ENCODE measurements around the gene SAMD5. TPM values are rescaled to one million over a fixed set of nuclear protein-coding genes. Genes with fewer than 3 reads are reported as not detected.

SAMD5 gene
- total RNA-seq, 4 donors from 2014 or later, result 1.0 to 7.8 (median 3.7) TPM

DNA sequence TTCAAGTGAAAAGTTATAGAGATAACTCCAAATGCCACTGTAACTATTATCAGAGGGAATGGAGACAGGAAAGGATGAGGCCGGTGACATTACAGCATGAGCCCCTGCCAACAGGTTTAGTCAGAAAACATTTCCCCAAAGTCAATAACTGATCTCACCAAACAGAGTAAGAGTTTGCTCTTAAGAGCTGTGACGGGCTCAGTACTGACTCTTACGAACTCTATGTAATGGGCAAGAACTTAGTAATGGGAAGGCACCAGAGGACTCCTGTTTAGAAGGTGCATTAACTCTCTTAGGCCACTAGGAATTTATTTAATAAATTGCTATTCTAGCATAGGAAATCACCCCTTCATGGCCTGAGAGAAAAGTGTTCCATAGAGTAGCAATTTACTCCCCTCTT, 76.8 kb downstream of the SAMD5 start:
- 97% methylated on average over 3 of the region's 3 CpGs for WGBS
- Histone ChIP-seq H3K9me3 (no peaks in the 10 kb centered on the region), H3K27me3 (no peaks in the 10 kb centered on the region), H3K36me3 (no peaks in the 10 kb centered on the region), H3K27ac (no peak overlapping the region), H3K4me1 (no peaks in the 10 kb centered on the region), H3K4me3 (no peak overlapping the region)
- TF ChIP-seq, protein P1, sequence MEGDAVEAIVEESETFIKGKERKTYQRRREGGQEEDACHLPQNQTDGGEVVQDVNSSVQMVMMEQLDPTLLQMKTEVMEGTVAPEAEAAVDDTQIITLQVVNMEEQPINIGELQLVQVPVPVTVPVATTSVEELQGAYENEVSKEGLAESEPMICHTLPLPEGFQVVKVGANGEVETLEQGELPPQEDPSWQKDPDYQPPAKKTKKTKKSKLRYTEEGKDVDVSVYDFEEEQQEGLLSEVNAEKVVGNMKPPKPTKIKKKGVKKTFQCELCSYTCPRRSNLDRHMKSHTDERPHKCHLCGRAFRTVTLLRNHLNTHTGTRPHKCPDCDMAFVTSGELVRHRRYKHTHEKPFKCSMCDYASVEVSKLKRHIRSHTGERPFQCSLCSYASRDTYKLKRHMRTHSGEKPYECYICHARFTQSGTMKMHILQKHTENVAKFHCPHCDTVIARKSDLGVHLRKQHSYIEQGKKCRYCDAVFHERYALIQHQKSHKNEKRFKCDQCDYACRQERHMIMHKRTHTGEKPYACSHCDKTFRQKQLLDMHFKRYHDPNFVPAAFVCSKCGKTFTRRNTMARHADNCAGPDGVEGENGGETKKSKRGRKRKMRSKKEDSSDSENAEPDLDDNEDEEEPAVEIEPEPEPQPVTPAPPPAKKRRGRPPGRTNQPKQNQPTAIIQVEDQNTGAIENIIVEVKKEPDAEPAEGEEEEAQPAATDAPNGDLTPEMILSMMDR (IDR thresholded peaks at IDR 0.05), result no peak
- no peak for TF ChIP-seq POLR2A (IDR thresholded peaks at IDR 0.05)
- TF ChIP-seq POLR2AphosphoS5 (IDR thresholded peaks at IDR 0.05), result no peak
- no peak for TF ChIP-seq EP300 (IDR thresholded peaks at IDR 0.05)
- DNase-seq (ENCODE audit: low spot score in 2 of 2), result no peak

DNA sequence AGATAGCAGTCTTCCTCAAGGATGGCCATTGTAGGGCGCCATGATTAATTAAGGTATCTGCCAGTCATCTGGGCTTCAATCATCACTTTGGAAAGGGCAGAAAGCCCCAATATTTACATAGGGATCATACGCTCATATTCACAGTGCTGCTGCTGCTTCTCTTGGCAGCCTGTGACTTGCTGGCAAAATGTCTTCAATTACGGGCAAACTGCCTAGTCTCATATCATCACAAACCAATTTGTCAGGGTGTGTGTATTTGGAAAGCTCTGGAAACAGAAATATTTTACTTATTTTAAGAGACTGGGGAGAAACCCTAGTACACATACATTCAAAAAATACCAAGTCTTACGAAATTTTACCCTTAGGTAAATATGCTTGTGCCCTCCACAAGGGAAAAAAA, 77.6 kb downstream of the SAMD5 start:
- TF ChIP-seq POLR2A (IDR thresholded peaks at IDR 0.05) (no peak), POLR2AphosphoS5 (IDR thresholded peaks at IDR 0.05) (no peak), EP300 (IDR thresholded peaks at IDR 0.05) (no peak)
- TF ChIP-seq, protein P1 (IDR thresholded peaks at IDR 0.05), result no peak
- no peak for DNase-seq (ENCODE audit: low spot score in 2 of 2)
- H3K36me3 ChIP-seq, result no peaks in the 10 kb centered on the region
- H3K4me1 ChIP-seq, result no peaks in the 10 kb centered on the region
- no peaks in the 10 kb centered on the region for H3K27me3 ChIP-seq
- WGBS, result 19% methylated on average over 4 of the region's 4 CpGs
- H3K4me3 ChIP-seq, result no peak overlapping the region
- H3K27ac ChIP-seq, result no peak overlapping the region
- H3K9me3 ChIP-seq, result no peaks in the 10 kb centered on the region

DNA sequence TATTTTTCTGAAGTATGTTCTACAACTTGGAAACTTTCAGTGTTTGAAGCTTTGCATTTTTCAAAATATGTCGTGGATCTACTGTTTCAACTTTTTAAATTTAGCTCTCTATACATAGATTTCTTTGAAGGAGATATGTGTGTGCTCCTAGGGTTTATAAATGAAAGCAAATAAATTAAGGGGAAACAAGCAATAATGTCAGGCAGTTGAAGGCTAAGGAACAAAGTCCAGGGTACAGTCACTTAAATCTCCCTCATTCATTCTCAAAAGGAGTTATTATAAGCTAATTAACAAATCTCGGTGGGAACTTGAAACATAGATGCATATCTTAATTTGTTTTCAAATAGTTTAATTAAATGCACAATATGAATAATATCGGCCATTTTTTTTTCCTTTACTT, 79.4 kb downstream of the SAMD5 start:
- Histone ChIP-seq H3K4me1 (no peaks in the 10 kb centered on the region), H3K27me3 (no peaks in the 10 kb centered on the region), H3K4me3 (no peak overlapping the region), H3K27ac (no peak overlapping the region), H3K36me3 (no peaks in the 10 kb centered on the region), H3K9me3 (no peaks in the 10 kb centered on the region)
- TF ChIP-seq POLR2A (IDR thresholded peaks at IDR 0.05) (no peak), EP300 (IDR thresholded peaks at IDR 0.05) (no peak), POLR2AphosphoS5 (IDR thresholded peaks at IDR 0.05) (no peak)
- TF ChIP-seq, protein P1 (IDR thresholded peaks at IDR 0.05), result no peak
- no peak for DNase-seq (ENCODE audit: low spot score in 2 of 2)
- 84% methylated on average over 3 of the region's 3 CpGs for whole genome bisulfite sequencing

DNA sequence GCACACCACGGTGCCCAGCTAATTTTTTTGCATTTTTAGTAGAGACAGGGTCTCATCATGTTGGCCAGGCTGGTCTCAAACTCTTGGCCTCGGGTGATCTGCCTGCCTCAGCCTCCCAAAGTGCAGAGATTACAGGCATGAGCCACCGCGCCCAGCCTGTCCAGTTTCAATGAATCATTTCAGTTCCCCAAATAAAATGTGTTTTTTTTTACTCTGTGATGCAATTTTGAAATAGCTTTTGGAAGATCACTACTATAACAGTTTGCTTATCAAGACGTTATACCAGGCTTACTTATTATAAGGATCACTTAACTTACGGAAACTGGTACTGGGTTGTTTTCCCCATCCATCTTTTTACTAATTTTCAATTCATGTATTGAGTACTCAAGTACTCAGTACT, 80.0 kb downstream of the SAMD5 start:
- no peak overlapping the region for H3K27ac ChIP-seq
- no peaks in the 10 kb centered on the region for H3K4me1 ChIP-seq
- TF ChIP-seq POLR2A (IDR thresholded peaks at IDR 0.05) (no peak), EP300 (IDR thresholded peaks at IDR 0.05) (no peak), POLR2AphosphoS5 (IDR thresholded peaks at IDR 0.05) (no peak)
- TF ChIP-seq, protein P1 (IDR thresholded peaks at IDR 0.05), result no peak
- H3K4me3 ChIP-seq, result no peak overlapping the region
- no peaks in the 10 kb centered on the region for H3K9me3 ChIP-seq
- DNase-seq (ENCODE audit: low spot score in 2 of 2), result no peak
- WGBS, result 84% methylated on average over 6 of the region's 6 CpGs
- H3K36me3 ChIP-seq, result no peaks in the 10 kb centered on the region
- H3K27me3 ChIP-seq, result no peaks in the 10 kb centered on the region

DNA sequence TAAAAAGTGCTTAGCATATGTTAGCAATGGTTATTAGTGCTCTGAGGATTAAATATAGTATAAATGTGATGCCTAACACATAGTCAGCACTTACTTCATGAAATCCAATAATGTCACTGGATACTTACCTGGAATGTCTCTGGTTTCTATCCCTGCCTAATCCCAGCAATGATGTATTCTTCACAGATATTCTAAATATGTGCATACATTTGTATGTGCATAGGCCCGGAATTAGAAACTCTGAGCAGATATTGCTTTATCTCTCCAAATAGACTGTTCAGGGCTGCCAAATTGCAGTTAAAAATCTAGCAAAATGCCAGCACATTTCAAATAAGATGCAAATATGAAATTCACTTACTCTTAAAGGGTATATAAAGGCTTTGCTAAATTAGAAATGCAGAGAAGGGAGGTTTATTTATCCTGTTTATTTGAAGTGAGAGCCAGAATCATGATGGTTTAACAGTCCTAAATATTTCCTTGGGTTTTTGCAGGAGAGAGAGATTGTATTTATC, 81.3 kb downstream of the SAMD5 start:
- Histone ChIP-seq H3K27ac (no peak overlapping the region), H3K4me3 (no peak overlapping the region), H3K36me3 (no peaks in the 10 kb centered on the region), H3K9me3 (no peaks in the 10 kb centered on the region), H3K4me1 (no peaks in the 10 kb centered on the region), H3K27me3 (no peaks in the 10 kb centered on the region)
- no peak for DNase-seq (ENCODE audit: low spot score in 2 of 2)
- TF ChIP-seq, protein P1 (IDR thresholded peaks at IDR 0.05), result no peak
- no peak for TF ChIP-seq POLR2AphosphoS5 (IDR thresholded peaks at IDR 0.05)
- no peak for TF ChIP-seq EP300 (IDR thresholded peaks at IDR 0.05)
- no peak for TF ChIP-seq POLR2A (IDR thresholded peaks at IDR 0.05)
- 42% methylated on average over 1 of the region's 1 CpG for WGBS

Data from suprapubic skin (tissue), 4 donors.